Tibial artery (tissue), 4 donors: ENCODE measurements around the gene ABHD3.
A peak's percentile ranks its signal among the peaks of the same experiment; 100 is the strongest.

Experiments used
- DNase-seq, 2 donors: peaks; one replicate each; pipeline ENCODE4 v3.0.0-alpha.2; 2019
- H3K27ac ChIP-seq, 2 donors: fragments of 200-600 bp; sonication (generic) in 1 of 2; 1 replicate in 1 of 2; 2 replicates in 1 of 2; pipeline ENCODE4 v1.5.1; 2018 to 2019; ENCODE audit warnings: mild to moderate bottlenecking in 1 of 2
- H3K27me3 ChIP-seq, 2 donors: fragments of 200-600 bp; sonication (generic) in 1 of 2; one replicate each; pipeline versions ENCODE4 v1.5.1 to v1.6.0; 2016 to 2019
- H3K36me3 ChIP-seq, 3 donors: fragments of 200-600 bp; sonication (generic) in 2 of 3; one replicate each; pipeline ENCODE4 v1.5.1; 2016 to 2019; ENCODE audit warnings: mild to moderate bottlenecking in 2 of 3
- H3K4me1 ChIP-seq, 4 donors: fragments of 200-600 bp; sonication (generic) in 2 of 4; 1 replicate in 3 of 4; 2 replicates in 1 of 4; pipeline ENCODE4 v1.5.1; 2016 to 2019
- H3K4me3 ChIP-seq, 2 donors: fragments of 200-600 bp; sonication (generic) in 1 of 2; 1 replicate in 1 of 2; 2 replicates in 1 of 2; pipeline ENCODE4 v1.5.1; 2018 to 2019; ENCODE audit warnings: mild to moderate bottlenecking in 2 of 2
- H3K9me3 ChIP-seq, 3 donors: fragments of 200-600 bp; sonication (generic) in 1 of 3; one replicate each; pipeline ENCODE4 v1.5.1; 2016 to 2019
- intact Hi-C: fragments of 100-400 bp; cut with DNase I; formaldehyde crosslinking; loops from one replicate; pipeline ENCODE4 v1.15.0; 2023; ENCODE audit warnings: low total_unique reads
- TF ChIP-seq, protein P1 (sequence below), 2 experiments: fragments of 200-600 bp in 1 of 2; fragments of 450-650 bp in 1 of 2; IDR thresholded peaks; one replicate each; pipeline ENCODE4 v1.5.1; 2017 to 2019; ENCODE audit warnings: antibody characterized with exemption in 2 of 2, mild to moderate bottlenecking in 1 of 2, moderate library complexity in 1 of 2

The ABHD3 gene

DNA sequence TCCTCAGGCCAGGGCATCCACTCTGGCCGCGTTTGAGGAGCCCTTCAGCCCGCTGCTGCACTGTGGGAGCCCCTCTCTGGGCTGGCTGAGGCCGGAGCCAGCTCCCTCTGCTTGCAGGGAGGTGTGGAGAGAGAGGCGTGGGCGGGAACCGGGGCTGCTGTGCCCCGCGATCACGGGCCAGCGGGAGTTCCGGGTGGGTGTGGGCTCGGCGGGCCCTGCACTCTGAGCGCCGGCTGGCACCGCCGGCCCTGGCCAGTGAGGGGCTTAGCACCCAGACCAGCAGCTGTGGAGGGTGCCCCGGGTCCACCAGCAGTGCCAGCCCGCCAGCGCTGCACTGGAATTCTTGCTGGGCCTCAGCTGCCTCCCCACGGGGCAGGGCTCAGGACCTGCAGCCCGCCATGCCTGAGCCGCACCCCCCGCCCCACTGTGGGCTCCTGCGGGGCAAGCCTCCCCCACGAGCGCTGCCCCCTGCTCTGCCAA is 1.9 kb upstream of the ABHD3 start:
- Histone ChIP-seq H3K4me1 (peaks cover 0 to 20% (median 11%) of the 10 kb centered on the region in 4 donors), H3K27me3 (no peaks in the 10 kb centered on the region), H3K36me3 (peaks cover 0 to under 1% (median 0%) of the 10 kb centered on the region in 3 donors), H3K9me3 (no peaks in the 10 kb centered on the region), H3K4me3 (no peak overlapping the region), H3K27ac (no peak overlapping the region)
- DNase-seq: no peak
- TF ChIP-seq, protein P1, sequence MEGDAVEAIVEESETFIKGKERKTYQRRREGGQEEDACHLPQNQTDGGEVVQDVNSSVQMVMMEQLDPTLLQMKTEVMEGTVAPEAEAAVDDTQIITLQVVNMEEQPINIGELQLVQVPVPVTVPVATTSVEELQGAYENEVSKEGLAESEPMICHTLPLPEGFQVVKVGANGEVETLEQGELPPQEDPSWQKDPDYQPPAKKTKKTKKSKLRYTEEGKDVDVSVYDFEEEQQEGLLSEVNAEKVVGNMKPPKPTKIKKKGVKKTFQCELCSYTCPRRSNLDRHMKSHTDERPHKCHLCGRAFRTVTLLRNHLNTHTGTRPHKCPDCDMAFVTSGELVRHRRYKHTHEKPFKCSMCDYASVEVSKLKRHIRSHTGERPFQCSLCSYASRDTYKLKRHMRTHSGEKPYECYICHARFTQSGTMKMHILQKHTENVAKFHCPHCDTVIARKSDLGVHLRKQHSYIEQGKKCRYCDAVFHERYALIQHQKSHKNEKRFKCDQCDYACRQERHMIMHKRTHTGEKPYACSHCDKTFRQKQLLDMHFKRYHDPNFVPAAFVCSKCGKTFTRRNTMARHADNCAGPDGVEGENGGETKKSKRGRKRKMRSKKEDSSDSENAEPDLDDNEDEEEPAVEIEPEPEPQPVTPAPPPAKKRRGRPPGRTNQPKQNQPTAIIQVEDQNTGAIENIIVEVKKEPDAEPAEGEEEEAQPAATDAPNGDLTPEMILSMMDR (IDR thresholded peaks at IDR 0.05): no peak
- intact Hi-C loops: loop anchor here (10.0 kb wide), 2 partner anchors 102 to 128 kb away; partner anchors contain the start of gene ESCO1

DNA sequence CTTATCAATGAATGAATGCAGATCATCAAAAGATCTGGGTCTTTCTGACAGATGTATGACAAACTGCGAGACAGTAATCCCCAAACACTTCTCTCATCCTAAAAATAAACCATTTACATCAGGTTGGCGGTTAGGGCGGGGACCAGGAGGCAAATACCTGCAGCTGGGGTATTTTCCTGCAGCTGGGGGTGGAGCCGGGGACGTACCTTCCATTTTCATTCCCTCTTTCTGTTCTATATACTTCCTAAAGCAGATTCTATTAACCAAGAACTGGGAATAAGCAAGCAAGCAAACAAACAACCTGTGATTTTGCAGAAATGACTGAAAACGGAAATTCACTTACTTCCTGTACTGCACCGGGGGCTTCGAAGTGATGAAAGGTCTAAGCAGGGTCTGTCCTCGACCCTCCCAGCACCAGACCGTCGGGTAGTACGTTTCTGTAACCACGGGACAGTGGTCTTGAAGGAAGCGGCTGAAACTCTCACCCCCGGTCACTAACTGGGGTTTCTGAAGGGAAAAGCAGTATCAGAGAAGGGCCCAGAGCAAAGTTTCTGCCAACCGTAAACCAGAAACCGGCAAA is 1.2 kb downstream of the ABHD3 start:
- Histone ChIP-seq H3K36me3 (peaks cover 0 to 5% (median 4%) of the 10 kb centered on the region in 3 donors), H3K27ac (peak overlapping the region; percentile 91 to 93), H3K4me3 (peak overlapping the region; percentile 87 to 93), H3K27me3 (no peaks in the 10 kb centered on the region), H3K9me3 (no peaks in the 10 kb centered on the region), H3K4me1 (peaks cover 0 to 20% (median 11%) of the 10 kb centered on the region in 4 donors)
- intact Hi-C loops: loop anchor here (10.0 kb wide), 2 partner anchors 99 to 131 kb away; partner anchors contain the start of gene ESCO1
- no peak for DNase-seq
- TF ChIP-seq, protein P1 (IDR thresholded peaks at IDR 0.05): no peak

DNA sequence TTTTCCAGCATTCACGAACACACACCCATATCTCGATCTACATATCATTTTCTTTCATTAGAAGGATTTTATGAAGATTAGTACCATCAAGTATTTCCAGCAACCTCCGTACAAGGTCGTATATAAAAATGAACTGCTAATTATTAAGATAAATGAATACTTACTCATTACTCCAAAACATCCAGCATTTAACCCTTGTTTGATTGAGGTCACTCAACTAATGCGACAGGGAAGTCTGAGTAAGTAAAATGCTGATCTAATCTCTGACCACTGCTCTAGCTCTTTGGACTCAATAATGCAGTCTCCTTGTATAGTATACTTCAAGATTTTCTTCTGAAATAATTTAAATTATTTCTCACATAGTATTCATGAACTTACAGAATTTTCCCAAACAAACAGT is 2.0 kb downstream of the ABHD3 start:
- Histone ChIP-seq H3K9me3 (no peaks in the 10 kb centered on the region), H3K4me3 (no peak overlapping the region), H3K36me3 (peaks cover 0 to 7% (median 5%) of the 10 kb centered on the region in 3 donors), H3K4me1 (peaks cover 0 to 20% (median 11%) of the 10 kb centered on the region in 4 donors), H3K27me3 (no peaks in the 10 kb centered on the region), H3K27ac (no peak overlapping the region)
- DNase-seq: no peak
- TF ChIP-seq, protein P1 (IDR thresholded peaks at IDR 0.05): no peak
- intact Hi-C loops: loop anchor here (10.0 kb wide), 2 partner anchors 98 to 132 kb away; partner anchors contain the start of gene ESCO1

DNA sequence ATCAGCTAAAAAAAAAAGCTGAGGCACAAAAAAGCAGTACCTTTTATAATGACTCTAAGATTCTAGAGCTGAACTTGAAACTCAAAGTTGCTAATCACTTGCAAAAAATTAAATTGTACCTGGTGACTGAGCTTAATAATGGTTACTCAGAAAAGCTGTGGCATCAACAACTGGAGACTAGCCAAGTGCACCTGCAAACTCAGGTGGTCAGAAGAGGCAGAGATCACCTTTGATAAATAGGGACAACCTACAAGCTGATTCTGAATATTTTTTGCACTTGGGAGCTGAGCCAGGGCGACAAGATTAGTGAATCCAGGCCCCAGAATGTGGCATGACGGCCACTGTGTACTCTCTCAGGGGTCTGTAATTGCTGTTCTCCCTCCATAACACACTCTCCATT is 3.0 kb downstream of the ABHD3 start:
- H3K27me3 ChIP-seq: no peaks in the 10 kb centered on the region
- intact Hi-C loops: loop anchor here (10.0 kb wide), 2 partner anchors 97 to 133 kb away; partner anchors contain the start of gene ESCO1

DNA sequence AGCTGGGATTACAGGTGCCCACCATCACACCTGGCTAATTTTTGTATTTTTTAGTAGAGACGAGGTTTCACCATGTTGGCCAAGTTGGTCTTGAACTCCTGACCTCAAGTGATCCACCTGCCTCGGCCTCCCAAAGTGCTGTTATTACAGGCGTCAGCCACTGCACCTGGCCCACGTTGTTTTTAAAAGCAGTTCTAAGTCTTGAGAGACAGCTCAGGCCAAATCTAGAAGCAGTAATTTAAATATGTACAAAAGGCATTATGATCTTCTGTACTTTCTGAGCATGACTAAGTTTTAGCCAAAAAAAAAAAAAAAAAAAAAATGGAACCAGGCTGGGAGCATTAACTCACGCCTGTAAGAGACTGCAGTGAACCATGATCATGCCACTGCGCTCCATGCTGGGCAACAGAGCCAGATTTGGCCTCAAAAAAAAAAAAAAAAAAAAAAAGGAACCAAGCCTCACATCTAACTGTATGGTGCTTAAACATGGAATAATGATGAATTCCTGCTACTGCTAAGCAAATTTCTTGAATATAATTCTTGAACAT is 4.0 kb downstream of the ABHD3 start:
- Histone ChIP-seq H3K36me3 (peaks cover under 1 to 7% (median 5%) of the 10 kb centered on the region in 3 donors), H3K4me3 (no peak overlapping the region), H3K4me1 (peaks cover 0 to 18% (median 11%) of the 10 kb centered on the region in 4 donors), H3K27me3 (no peaks in the 10 kb centered on the region), H3K27ac (no peak overlapping the region), H3K9me3 (no peaks in the 10 kb centered on the region)
- DNase-seq: no peak
- intact Hi-C loops: loop anchor here (10.0 kb wide), 2 partner anchors 96 to 134 kb away; partner anchors contain the start of gene ESCO1
- TF ChIP-seq, protein P1 (IDR thresholded peaks at IDR 0.05): no peak

More for the DNA sequence above, 3.0 kb downstream of the ABHD3 start:
- Histone ChIP-seq H3K4me1 (peaks cover 0 to 20% (median 11%) of the 10 kb centered on the region in 4 donors), H3K27ac (no peak overlapping the region), H3K36me3 (peaks cover 0 to 7% (median 5%) of the 10 kb centered on the region in 3 donors), H3K9me3 (no peaks in the 10 kb centered on the region), H3K4me3 (no peak overlapping the region)
- no peak for DNase-seq
- TF ChIP-seq, protein P1 (IDR thresholded peaks at IDR 0.05): no peak
